Activated CD4-positive, alpha-beta T cell treated with anti-CD3 and anti-CD28 coated beads, Interleukin-2, amount 10 ng/mL, durations not matched to agents 7 days and 5 days (primary cell): Measurements from ENCODE around the gene SLCO3A1. TPM values are rescaled to one million over a fixed set of nuclear protein-coding genes. Genes with fewer than 3 reads are reported as not detected.
"Not testable (repeated sequence)": the region's sequence is repeated elsewhere in the genome, so short reads cannot be mapped to it uniquely, and the experiment has no call there.

Experiments used
- CTCF ChIA-PET: fragments of 350-600 bp; sonication (Branson Sonifier 250); formaldehyde crosslinking; loops from one replicate; lab custom pipeline; 2021; ENCODE audit warnings: antibody characterized with exemption; lab: Charles Lee
- POLR2A ChIA-PET: fragments of 350-600 bp; sonication (Branson Sonifier 250); formaldehyde crosslinking; loops from one replicate; lab custom pipeline; 2021; ENCODE audit warnings: antibody characterized with exemption; lab: Charles Lee
- DNase-seq: peaks from one replicate; pipeline ENCODE4 v3.0.0-alpha.2; 2020
- H3K27ac Mint-ChIP-seq: one replicate; pipeline ENCODE4 v1.8.0; 2021; ENCODE audit warnings: mild to moderate bottlenecking, moderate library complexity, mixed read lengths
- H3K27me3 Mint-ChIP-seq: one replicate; pipeline ENCODE4 v1.8.0; 2021; ENCODE audit warnings: mixed read lengths
- H3K36me3 Mint-ChIP-seq: one replicate; pipeline ENCODE4 v1.8.0; 2021; ENCODE audit warnings: low read depth, mixed read lengths
- H3K4me1 Mint-ChIP-seq: one replicate; pipeline ENCODE4 v1.8.0; 2021; ENCODE audit warnings: mixed read lengths
- H3K4me3 Mint-ChIP-seq: one replicate; pipeline ENCODE4 v1.8.0; 2021; ENCODE audit warnings: mild to moderate bottlenecking, moderate library complexity, mixed read lengths
- H3K9me3 Mint-ChIP-seq: one replicate; pipeline ENCODE4 v1.8.0; 2021; ENCODE audit warnings: mixed read lengths
- total RNA-seq, 2 experiments: library from RNA; stranded (reverse); gene quantifications; one replicate each; pipeline ENCODE4 v1.2.3, GENCODE V29; 2021

The SLCO3A1 gene
- total RNA-seq, 2 experiments from 2014 or later: 41.8 to 46.8 TPM

- Mint-ChIP-seq H3K27me3 (no peaks in the 10 kb centered on the region), H3K4me3 (no peak overlapping the region), H3K27ac (no peak overlapping the region), H3K36me3 (peaks cover 1% of the 10 kb centered on the region), H3K4me1 (peaks cover 47% of the 10 kb centered on the region), H3K9me3 (no peaks in the 10 kb centered on the region)
- CTCF ChIA-PET: no interaction called here
- POLR2A ChIA-PET: no interaction called here
- no peak for DNase-seq
These were observed 95.9 kb downstream of the SLCO3A1 start for GRCh38 chr15:91949361-91949760.

GRCh38 chr15:91950054-91950453, 96.5 kb downstream of the SLCO3A1 start:
- CTCF ChIA-PET: no interaction called here

GRCh38 chr15:91950631-91951329, 97.3 kb downstream of the SLCO3A1 start:
- Mint-ChIP-seq H3K4me1 (peaks cover 50% of the 10 kb centered on the region), H3K27me3 (no peaks in the 10 kb centered on the region), H3K4me3 (no peak overlapping the region), H3K9me3 (no peaks in the 10 kb centered on the region), H3K36me3 (no peaks in the 10 kb centered on the region), H3K27ac (no peak overlapping the region)
- ChIA-PET CTCF (interaction anchor here (0.6 kb wide), 1 partner anchor 13 kb away, joined by 3 read pairs; no protein-coding TSS in a partner anchor), POLR2A (no interaction called here)
- no peak for DNase-seq

More at GRCh38 chr15:91950054-91950453, 96.5 kb downstream of the SLCO3A1 start:
- no peak for DNase-seq
- Mint-ChIP-seq H3K9me3 (no peaks in the 10 kb centered on the region), H3K4me3 (no peak overlapping the region), H3K27me3 (no peaks in the 10 kb centered on the region), H3K36me3 (peaks cover 1% of the 10 kb centered on the region), H3K4me1 (peaks cover 50% of the 10 kb centered on the region), H3K27ac (peak overlapping the region; percentile 75)
- POLR2A ChIA-PET: no interaction called here

GRCh38 chr15:91952216-91952615, 98.7 kb downstream of the SLCO3A1 start:
- POLR2A ChIA-PET: no interaction called here
- no peaks in the 10 kb centered on the region for H3K36me3 Mint-ChIP-seq

GRCh38 chr15:91953432-91953831, 99.9 kb downstream of the SLCO3A1 start:
- POLR2A ChIA-PET: no interaction called here
- CTCF ChIA-PET: no interaction called here

More at GRCh38 chr15:91952216-91952615, 98.7 kb downstream of the SLCO3A1 start:
- DNase-seq: no peak
- H3K27ac Mint-ChIP-seq: no peak overlapping the region
- CTCF ChIA-PET: no interaction called here
- no peak overlapping the region for H3K4me3 Mint-ChIP-seq
- no peaks in the 10 kb centered on the region for H3K27me3 Mint-ChIP-seq
- peaks cover 44% of the 10 kb centered on the region for H3K4me1 Mint-ChIP-seq
- no peaks in the 10 kb centered on the region for H3K9me3 Mint-ChIP-seq

GRCh38 chr15:91954292-91954691, 100.8 kb downstream of the SLCO3A1 start:
- H3K36me3 Mint-ChIP-seq: no peaks in the 10 kb centered on the region
- H3K27ac Mint-ChIP-seq: peak overlapping the region; percentile 62
- peaks cover 43% of the 10 kb centered on the region for H3K4me1 Mint-ChIP-seq
- no peak overlapping the region for H3K4me3 Mint-ChIP-seq
- H3K27me3 Mint-ChIP-seq: no peaks in the 10 kb centered on the region
- CTCF ChIA-PET: no interaction called here
- POLR2A ChIA-PET: no interaction called here
- no peak for DNase-seq
- H3K9me3 Mint-ChIP-seq: no peaks in the 10 kb centered on the region

More at GRCh38 chr15:91953432-91953831, 99.9 kb downstream of the SLCO3A1 start:
- Mint-ChIP-seq H3K4me1 (peaks cover 43% of the 10 kb centered on the region), H3K9me3 (no peaks in the 10 kb centered on the region), H3K27ac (peak overlapping the region; percentile 72), H3K4me3 (no peak overlapping the region), H3K36me3 (no peaks in the 10 kb centered on the region), H3K27me3 (no peaks in the 10 kb centered on the region)
- DNase-seq: no peak

GRCh38 chr15:91956026-91956723, 102.7 kb downstream of the SLCO3A1 start:
- Mint-ChIP-seq H3K4me1 (peaks cover 35% of the 10 kb centered on the region), H3K27me3 (no peaks in the 10 kb centered on the region), H3K36me3 (no peaks in the 10 kb centered on the region), H3K9me3 (peaks cover 3% of the 10 kb centered on the region), H3K4me3 (no peak overlapping the region), H3K27ac (no peak overlapping the region)
- no peak for DNase-seq
- ChIA-PET CTCF (interaction anchor here (1.2 kb wide), 1 partner anchor 102 kb away, joined by 3 read pairs; the partner anchor contains the start of gene SLCO3A1), POLR2A (no interaction called here)

GRCh38 chr15:91961357-91961756, 107.8 kb downstream of the SLCO3A1 start:
- ChIA-PET POLR2A (no interaction called here), CTCF (no interaction called here)
- Mint-ChIP-seq H3K9me3 (peaks cover 9% of the 10 kb centered on the region), H3K27ac (no peak overlapping the region), H3K4me1 (peaks cover 20% of the 10 kb centered on the region), H3K4me3 (no peak overlapping the region), H3K27me3 (no peaks in the 10 kb centered on the region), H3K36me3 (peaks cover 5% of the 10 kb centered on the region)
- DNase-seq: no peak

- H3K27me3 Mint-ChIP-seq, H3K9me3 Mint-ChIP-seq, H3K36me3 Mint-ChIP-seq, DNase-seq, H3K4me3 Mint-ChIP-seq, POLR2A ChIA-PET, H3K27ac Mint-ChIP-seq: not testable (repeated sequence)
- H3K4me1 Mint-ChIP-seq: peaks cover 20% of the 10 kb centered on the region
- CTCF ChIA-PET: interaction anchor here (0.6 kb wide), 1 partner anchor 13 kb away, joined by 3 read pairs; no protein-coding TSS in a partner anchor
These were observed 110.2 kb downstream of the SLCO3A1 start for GRCh38 chr15:91963747-91964146.

- H3K4me1 Mint-ChIP-seq: peaks cover 20% of the 10 kb centered on the region
These were observed 112.1 kb downstream of the SLCO3A1 start for GRCh38 chr15:91965501-91966193.

GRCh38 chr15:91966194-91966552, 112.7 kb downstream of the SLCO3A1 start:
- CTCF ChIA-PET: interaction anchor here (0.6 kb wide), 1 partner anchor 53 kb away, joined by 4 read pairs; no protein-coding TSS in a partner anchor

More at GRCh38 chr15:91965501-91966193, 112.1 kb downstream of the SLCO3A1 start:
- no peak for DNase-seq
- H3K4me3 Mint-ChIP-seq: no peak overlapping the region
- H3K9me3 Mint-ChIP-seq: peaks cover 9% of the 10 kb centered on the region
- H3K27me3 Mint-ChIP-seq: no peaks in the 10 kb centered on the region
- ChIA-PET CTCF (no interaction called here), POLR2A (no interaction called here)
- peaks cover 5% of the 10 kb centered on the region for H3K36me3 Mint-ChIP-seq
- H3K27ac Mint-ChIP-seq: no peak overlapping the region

GRCh38 chr15:91967935-91968606, 114.6 kb downstream of the SLCO3A1 start:
- H3K27ac Mint-ChIP-seq: no peak overlapping the region
- ChIA-PET CTCF (no interaction called here), POLR2A (no interaction called here)

More at GRCh38 chr15:91966194-91966552, 112.7 kb downstream of the SLCO3A1 start:
- Mint-ChIP-seq H3K27ac (no peak overlapping the region), H3K4me3 (no peak overlapping the region), H3K27me3 (no peaks in the 10 kb centered on the region), H3K4me1 (peaks cover 17% of the 10 kb centered on the region), H3K36me3 (peaks cover 5% of the 10 kb centered on the region), H3K9me3 (peaks cover 5% of the 10 kb centered on the region)
- POLR2A ChIA-PET: no interaction called here
- DNase-seq: no peak

More at GRCh38 chr15:91967935-91968606, 114.6 kb downstream of the SLCO3A1 start:
- Mint-ChIP-seq H3K4me3 (no peak overlapping the region), H3K9me3 (no peaks in the 10 kb centered on the region), H3K36me3 (peaks cover 3% of the 10 kb centered on the region), H3K27me3 (no peaks in the 10 kb centered on the region), H3K4me1 (peaks cover 5% of the 10 kb centered on the region)
- DNase-seq: no peak
